ENCODE data around the gene RBM12.
"Not testable (repeated sequence)": the region's sequence is repeated elsewhere in the genome, so short reads cannot be mapped to it uniquely, and the experiment has no call there.

The RBM12 gene

DNA sequence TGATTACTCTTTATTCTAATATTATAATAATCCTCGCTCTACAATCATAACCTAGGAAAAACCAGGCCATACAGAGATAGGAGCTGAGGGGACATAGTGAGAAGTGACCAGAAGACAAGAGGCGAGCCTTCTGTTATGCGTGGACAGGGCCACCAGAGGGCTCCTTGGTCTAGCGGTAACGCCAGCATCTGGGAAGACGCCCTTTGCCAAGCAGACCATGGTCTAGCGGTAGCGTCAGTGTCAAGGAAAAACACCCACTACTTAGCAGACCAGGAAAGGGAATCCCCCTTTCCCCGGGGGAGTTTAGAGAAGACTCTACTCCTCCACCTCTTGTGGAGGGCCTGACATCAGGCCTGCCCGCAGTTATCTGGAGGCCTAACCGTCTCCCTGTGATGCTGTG is 22.2 kb upstream of the RBM12 start:
- DNase-seq (ENCODE audit: low read depth): peak; percentile 37
- not testable (repeated sequence) for H3K4me3 ChIP-seq (ENCODE audit: low read depth, low read length)
- TF ChIP-seq, protein P1, sequence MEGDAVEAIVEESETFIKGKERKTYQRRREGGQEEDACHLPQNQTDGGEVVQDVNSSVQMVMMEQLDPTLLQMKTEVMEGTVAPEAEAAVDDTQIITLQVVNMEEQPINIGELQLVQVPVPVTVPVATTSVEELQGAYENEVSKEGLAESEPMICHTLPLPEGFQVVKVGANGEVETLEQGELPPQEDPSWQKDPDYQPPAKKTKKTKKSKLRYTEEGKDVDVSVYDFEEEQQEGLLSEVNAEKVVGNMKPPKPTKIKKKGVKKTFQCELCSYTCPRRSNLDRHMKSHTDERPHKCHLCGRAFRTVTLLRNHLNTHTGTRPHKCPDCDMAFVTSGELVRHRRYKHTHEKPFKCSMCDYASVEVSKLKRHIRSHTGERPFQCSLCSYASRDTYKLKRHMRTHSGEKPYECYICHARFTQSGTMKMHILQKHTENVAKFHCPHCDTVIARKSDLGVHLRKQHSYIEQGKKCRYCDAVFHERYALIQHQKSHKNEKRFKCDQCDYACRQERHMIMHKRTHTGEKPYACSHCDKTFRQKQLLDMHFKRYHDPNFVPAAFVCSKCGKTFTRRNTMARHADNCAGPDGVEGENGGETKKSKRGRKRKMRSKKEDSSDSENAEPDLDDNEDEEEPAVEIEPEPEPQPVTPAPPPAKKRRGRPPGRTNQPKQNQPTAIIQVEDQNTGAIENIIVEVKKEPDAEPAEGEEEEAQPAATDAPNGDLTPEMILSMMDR (IDR thresholded peaks at IDR 0.05; ENCODE audit: low read depth, low read length): peak; percentile 27

DNA sequence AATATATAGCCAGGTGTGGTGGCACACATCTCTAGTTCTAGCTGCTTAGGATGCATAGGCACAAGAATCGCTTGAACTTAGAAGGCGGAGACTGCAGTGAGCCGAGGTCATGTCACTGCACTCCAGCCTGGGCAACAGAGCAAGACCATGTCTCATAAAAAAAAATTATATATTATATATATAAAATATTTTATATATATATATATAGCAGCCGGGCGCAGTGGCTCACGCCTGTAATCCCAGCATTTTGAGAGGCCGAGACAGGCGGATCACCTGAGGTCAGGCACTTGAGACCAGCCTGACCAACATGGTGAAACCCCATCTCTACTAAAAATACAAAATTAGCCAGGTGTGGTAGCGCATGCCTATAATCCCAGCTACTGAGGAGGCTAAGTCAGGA is 20.7 kb upstream of the RBM12 start:
- DNase-seq (ENCODE audit: low read depth); H3K4me3 ChIP-seq (ENCODE audit: low read depth, low read length): not testable (repeated sequence)

DNA sequence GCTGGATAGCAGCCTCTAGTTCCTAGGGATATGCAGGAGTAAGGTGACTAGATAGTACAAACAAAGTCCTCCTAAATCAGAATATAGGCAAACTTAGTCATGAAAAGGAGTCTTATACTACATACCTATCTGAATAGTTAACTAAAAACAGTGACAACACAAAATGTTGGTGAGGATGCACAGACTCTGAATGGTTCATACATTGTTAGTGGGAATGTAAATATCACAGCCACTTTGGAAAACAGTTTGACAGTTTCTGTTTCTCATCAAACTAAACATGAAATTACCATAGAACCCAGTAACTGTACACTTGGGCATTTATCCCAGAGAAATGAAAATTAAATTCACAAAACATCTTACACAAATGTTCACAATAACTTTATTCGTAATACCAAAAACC is 17.3 kb upstream of the RBM12 start:
- DNase-seq (ENCODE audit: low read depth): no peak
- TF ChIP-seq MYC (IDR thresholded peaks at IDR 0.05; ENCODE audit: low read depth, low read length) (no peak), POLR2A (IDR thresholded peaks at IDR 0.05; ENCODE audit: extremely low read depth, insufficient read length) (no peak)
- TF ChIP-seq, protein P2, sequence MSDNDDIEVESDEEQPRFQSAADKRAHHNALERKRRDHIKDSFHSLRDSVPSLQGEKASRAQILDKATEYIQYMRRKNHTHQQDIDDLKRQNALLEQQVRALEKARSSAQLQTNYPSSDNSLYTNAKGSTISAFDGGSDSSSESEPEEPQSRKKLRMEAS (IDR thresholded peaks at IDR 0.05; ENCODE audit: low read depth, low read length): no peak
- TF ChIP-seq, protein P1 (IDR thresholded peaks at IDR 0.05; ENCODE audit: low read depth, low read length): no peak
- no peak overlapping the region for H3K4me3 ChIP-seq (ENCODE audit: low read depth, low read length)

DNA sequence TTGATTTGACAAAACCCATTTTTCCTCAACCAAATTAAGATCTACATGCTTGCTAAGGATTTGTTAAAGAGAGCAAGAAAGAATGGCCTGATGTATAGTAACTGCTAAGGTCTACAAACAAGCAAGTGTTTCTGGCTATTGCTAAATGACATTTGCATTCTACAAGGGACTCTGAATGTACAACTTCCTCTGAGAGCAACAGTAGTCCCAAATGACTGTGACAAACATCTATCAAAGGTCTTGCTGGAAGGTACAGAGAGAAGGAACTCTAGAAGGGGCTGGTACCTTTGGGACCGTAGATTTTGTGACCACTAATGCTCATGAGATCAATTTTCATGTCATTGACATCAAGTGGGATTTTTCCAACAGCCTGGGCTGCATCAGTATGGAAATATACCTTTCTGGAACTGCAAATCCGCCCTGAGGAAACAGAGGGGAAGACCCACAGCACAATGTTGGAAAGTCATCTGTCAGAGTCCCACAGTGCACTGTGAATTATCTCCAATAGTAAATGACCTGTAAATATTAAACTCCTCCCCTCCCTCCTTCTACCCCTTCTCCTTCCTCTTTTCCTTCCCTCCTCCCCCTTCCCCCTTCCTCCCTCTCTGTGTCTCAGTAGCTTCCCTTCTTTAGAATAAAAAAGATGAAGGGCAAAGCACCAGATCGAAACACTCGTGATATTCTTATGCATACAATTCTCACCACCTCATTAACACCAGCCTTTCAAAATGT is 15.9 kb upstream of the RBM12 start:
- DNase-seq (ENCODE audit: low read depth): peak; percentile 66
- TF ChIP-seq, protein P1 (IDR thresholded peaks at IDR 0.05; ENCODE audit: low read depth, low read length): no peak
- no peak for TF ChIP-seq MYC (IDR thresholded peaks at IDR 0.05; ENCODE audit: low read depth, low read length)
- TF ChIP-seq, protein P2 (IDR thresholded peaks at IDR 0.05; ENCODE audit: low read depth, low read length): no peak
- TF ChIP-seq POLR2A (IDR thresholded peaks at IDR 0.05; ENCODE audit: extremely low read depth, insufficient read length): no peak
- H3K4me3 ChIP-seq (ENCODE audit: low read depth, low read length): no peak overlapping the region

DNA sequence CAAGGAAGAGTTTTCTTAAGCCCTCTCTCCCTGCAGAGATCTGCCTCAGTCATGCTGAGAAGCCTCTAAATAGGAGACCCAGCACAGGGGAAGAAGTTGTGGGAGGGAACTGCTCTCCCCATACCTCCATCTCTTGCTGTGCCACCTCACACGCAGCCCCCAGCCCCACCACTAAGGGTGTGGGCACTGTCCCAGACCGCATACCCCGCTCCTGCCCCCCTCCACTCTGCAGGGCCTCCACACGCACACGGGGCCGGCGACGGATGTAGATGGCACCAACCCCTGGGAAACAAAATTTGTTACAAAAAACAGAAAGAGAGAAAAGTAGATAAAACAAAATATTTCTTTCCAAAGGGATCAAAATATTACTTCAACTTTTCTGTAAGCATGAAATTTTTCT is 10.2 kb upstream of the RBM12 start:
- TF ChIP-seq POLR2A (IDR thresholded peaks at IDR 0.05; ENCODE audit: extremely low read depth, insufficient read length): no peak
- no peak overlapping the region for H3K4me3 ChIP-seq (ENCODE audit: low read depth, low read length)
- DNase-seq (ENCODE audit: low read depth): no peak

DNA sequence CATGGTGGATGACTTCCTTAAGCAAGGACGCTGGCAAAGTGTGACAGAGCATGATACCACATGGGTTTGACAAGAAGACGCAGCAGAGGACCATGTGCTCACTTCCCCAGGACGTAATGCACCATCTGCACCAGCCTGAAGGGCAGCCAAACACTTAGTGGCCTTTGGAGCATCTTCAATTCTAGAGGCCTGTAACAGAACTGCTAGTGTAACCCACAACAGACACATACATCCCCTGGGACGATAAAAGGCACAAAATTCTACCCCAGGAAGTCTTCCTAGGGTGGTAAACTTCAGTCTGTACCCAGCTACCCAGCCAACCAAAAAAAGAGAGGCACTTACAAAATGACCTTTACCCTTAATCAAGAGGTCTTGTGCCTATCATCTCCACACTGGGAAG is 9.2 kb upstream of the RBM12 start:
- DNase-seq (ENCODE audit: low read depth): no peak
- H3K4me3 ChIP-seq (ENCODE audit: low read depth, low read length): no peak overlapping the region
- TF ChIP-seq, protein P2 (IDR thresholded peaks at IDR 0.05; ENCODE audit: low read depth, low read length): peak; percentile 37; the same call in 1 of the 2 replicates
- no peak for TF ChIP-seq POLR2A (IDR thresholded peaks at IDR 0.05; ENCODE audit: extremely low read depth, insufficient read length)

DNA sequence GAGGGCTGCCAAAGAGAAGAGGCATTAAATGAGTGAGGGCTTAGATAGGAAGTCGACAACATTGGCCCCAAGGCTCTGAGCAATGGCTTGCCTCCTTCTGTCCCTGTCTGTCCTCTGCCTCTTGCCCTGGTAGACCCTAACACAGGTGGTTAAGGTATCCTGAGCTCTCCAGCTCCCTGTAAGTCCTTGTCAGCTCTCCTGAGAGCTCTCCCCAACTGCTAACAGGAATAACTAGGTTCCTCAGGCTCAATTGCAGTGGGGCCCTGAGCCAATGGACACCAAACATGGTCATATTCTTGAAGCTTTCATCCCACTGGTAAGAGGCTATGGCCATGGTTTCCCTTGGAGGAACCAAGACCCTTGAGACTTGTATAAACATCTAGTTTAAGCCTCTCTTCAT is 5.0 kb upstream of the RBM12 start:
- TF ChIP-seq, protein P1 (IDR thresholded peaks at IDR 0.05; ENCODE audit: low read depth, low read length): no peak
- TF ChIP-seq, protein P2 (IDR thresholded peaks at IDR 0.05; ENCODE audit: low read depth, low read length): no peak
- TF ChIP-seq MYC (IDR thresholded peaks at IDR 0.05; ENCODE audit: low read depth, low read length) (no peak), POLR2A (IDR thresholded peaks at IDR 0.05; ENCODE audit: extremely low read depth, insufficient read length) (no peak)
- H3K4me3 ChIP-seq (ENCODE audit: low read depth, low read length): no peak overlapping the region
- DNase-seq (ENCODE audit: low read depth): no peak
